ENCODE data around the gene NDRG4. TPM values are rescaled to one million over a fixed set of nuclear protein-coding genes. Genes with fewer than 3 reads are reported as not detected.

NDRG4 gene
- total RNA-seq, 4 donors from 2014 or later, result 29.7 to 97.2 (median 64.0) TPM

- WGBS, 2 donors, result 87 to 92% methylated on average over 10 of the region's 10 CpGs
- intact Hi-C loops (cut with DNase I; ENCODE audit: low total_unique reads), result no loop called here
- TF ChIP-seq CTCF (IDR thresholded peaks at IDR 0.05) (no peak), POLR2A (IDR thresholded peaks at IDR 0.05) (no peak)
- no peak for DNase-seq (ENCODE audit: low spot score in 2 of 2)
- H3K4me3 ChIP-seq (ENCODE audit: low read depth, poor library complexity, severe bottlenecking), result no peak overlapping the region
Measured at GRCh38 chr16:58537124-58537906, 37.4 kb downstream of the NDRG4 start.

- no peak for DNase-seq (ENCODE audit: low spot score in 2 of 2)
- 83 to 90% methylated on average over 2 of the region's 2 CpGs for WGBS, 2 donors
- no peak for TF ChIP-seq CTCF (IDR thresholded peaks at IDR 0.05)
- TF ChIP-seq POLR2A (IDR thresholded peaks at IDR 0.05), result no peak
- intact Hi-C loops (cut with DNase I; ENCODE audit: low total_unique reads), result no loop called here
- no peak overlapping the region for H3K4me3 ChIP-seq (ENCODE audit: low read depth, poor library complexity, severe bottlenecking)
Measured at GRCh38 chr16:58541711-58542110, 41.8 kb downstream of the NDRG4 start.

- intact Hi-C loops (cut with DNase I; ENCODE audit: low total_unique reads), result no loop called here
- H3K4me3 ChIP-seq (ENCODE audit: low read depth, poor library complexity, severe bottlenecking), result no peak overlapping the region
- DNase-seq (ENCODE audit: low spot score in 2 of 2), result no peak
- TF ChIP-seq CTCF (IDR thresholded peaks at IDR 0.05), result no peak
- TF ChIP-seq POLR2A (IDR thresholded peaks at IDR 0.05), result no peak
- WGBS, 2 donors, result 85 to 87% methylated on average over 1 of the region's 1 CpG
Measured at GRCh38 chr16:58542291-58542690, 42.3 kb downstream of the NDRG4 start.

- 95 to 97% methylated on average over 8 of the region's 8 CpGs for WGBS, 2 donors
- DNase-seq (ENCODE audit: low spot score in 2 of 2), result no peak
- TF ChIP-seq POLR2A (IDR thresholded peaks at IDR 0.05), result no peak
- TF ChIP-seq CTCF (IDR thresholded peaks at IDR 0.05), result no peak
- intact Hi-C loops (cut with DNase I; ENCODE audit: low total_unique reads), result no loop called here
- H3K4me3 ChIP-seq (ENCODE audit: low read depth, poor library complexity, severe bottlenecking), result no peak overlapping the region
Measured at GRCh38 chr16:58543685-58544084, 43.7 kb downstream of the NDRG4 start.

GRCh38 chr16:58548378-58548777, 48.4 kb downstream of the NDRG4 start:
- 81 to 83% methylated on average over 2 of the region's 2 CpGs for WGBS, 2 donors
- intact Hi-C loops (cut with DNase I; ENCODE audit: low total_unique reads), result no loop called here
- no peak overlapping the region for H3K4me3 ChIP-seq (ENCODE audit: low read depth, poor library complexity, severe bottlenecking)
- TF ChIP-seq POLR2A (IDR thresholded peaks at IDR 0.05), result no peak
- TF ChIP-seq CTCF (IDR thresholded peaks at IDR 0.05), result no peak
- no peak for DNase-seq (ENCODE audit: low spot score in 2 of 2)

- no peak overlapping the region for H3K4me3 ChIP-seq (ENCODE audit: low read depth, poor library complexity, severe bottlenecking)
- WGBS, 2 donors, result 71 to 80% methylated on average over 3 of the region's 3 CpGs
- DNase-seq (ENCODE audit: low spot score in 2 of 2), result no peak
- TF ChIP-seq POLR2A (IDR thresholded peaks at IDR 0.05) (no peak), CTCF (IDR thresholded peaks at IDR 0.05) (no peak)
- intact Hi-C loops (cut with DNase I; ENCODE audit: low total_unique reads), result no loop called here
Measured at GRCh38 chr16:58551496-58551895, 51.6 kb downstream of the NDRG4 start.
